K562 (cell line): ENCODE results near the gene TEPSIN. TPM values are rescaled to one million over a fixed set of nuclear protein-coding genes. Genes with fewer than 3 reads are reported as not detected.

ENCODE experiments used
- ATAC-seq: fragments of 200-7000 bp; cut with Tn5 transposase; 3 replicates; pipeline ENCODE4 v1.9.1; 2020; ENCODE audit warnings: moderate library complexity
- BruUV-seq: library from RNA; stranded (reverse); fragments of 400-500 nt; replicated peaks from 2 replicates; lab custom pipeline; 2021; lab: Mats Ljungman, UMichigan
- CTCF ChIA-PET: fragments of 300-600 bp; formaldehyde crosslinking; extraction: SDS; loops from one replicate; lab custom pipeline; 2021; ENCODE audit warnings: low intra/inter-chr PET ratio; lab: Yijun Ruan, JAX
- POLR2A ChIA-PET: fragments of 300-600, 350-650 bp; sonication (Branson Sonifier 250); formaldehyde crosslinking; extraction: SDS; loops from one replicate; lab custom pipeline; 2021; ENCODE audit warnings: antibody characterized with exemption, inconsistent platforms; lab: Yijun Ruan, JAX
- DNase-seq, 4 experiments: peaks; one replicate each; pipeline versions ENCODE4 v3.0.0 to v3.0.0-alpha.2; 2011 to 2018; ENCODE audit warnings: low spot score in 3 of 4, mixed read lengths in 3 of 4; ENCODE audit errors: extremely low read depth in 1 of 4
- FAIRE-seq: peaks from 2 replicates; lab custom pipeline; 2011; peaks lifted over from hg19 to GRCh38; lab: Jason Lieb, UNC
- H2AFZ ChIP-seq: 2 replicates; pipeline ENCODE4 v1.6.0; 2011; ENCODE audit warnings: low read depth, low read length, control low read depth, inconsistent platforms
- H3K27ac ChIP-seq: fragments of 200-600 bp; 3 replicates; pipeline ENCODE4 v1.8.0; 2011; ENCODE audit warnings: low read depth, mild to moderate bottlenecking, control low read depth, inconsistent platforms, low read length, moderate library complexity, mixed read lengths; ENCODE audit errors: extremely low read depth
- H3K27me3 ChIP-seq, 2 experiments: fragments of 300-600 bp in 1 of 2; 2 replicates in 1 of 2; 3 replicates in 1 of 2; pipeline versions ENCODE4 v1.6.0 to v1.8.0; 2011; ENCODE audit warnings: inconsistent platforms in 2 of 2, low read length in 2 of 2, mild to moderate bottlenecking in 1 of 2, mixed read lengths in 1 of 2, moderate library complexity in 1 of 2; ENCODE audit not compliant: control insufficient read depth in 2 of 2, insufficient read depth in 2 of 2
- H3K36me3 ChIP-seq: fragments of 300-600 bp; 3 replicates; pipeline ENCODE4 v1.8.0; 2011; ENCODE audit warnings: mild to moderate bottlenecking, low read length, inconsistent platforms; ENCODE audit not compliant: control insufficient read depth, insufficient read depth
- H3K4me1 ChIP-seq, 2 experiments: fragments of 200-600 bp in 1 of 2; replicated peaks in 1 of 2; 2 replicates in 1 of 2; 3 replicates in 1 of 2; pipeline versions ENCODE4 v1.5.1 to v1.8.0; 2011; ENCODE audit warnings: inconsistent platforms in 2 of 2, low read length in 2 of 2, mild to moderate bottlenecking in 1 of 2, mixed read lengths in 1 of 2, moderate library complexity in 1 of 2; ENCODE audit not compliant: control insufficient read depth in 2 of 2, insufficient read depth in 2 of 2
- H3K4me2 ChIP-seq: 2 replicates; pipeline ENCODE4 v1.6.1; 2011; ENCODE audit warnings: low read length, control low read depth, inconsistent platforms, mixed read lengths; ENCODE audit not compliant: insufficient read depth
- H3K4me3 ChIP-seq: fragments of 200-600 bp; sonication (generic), shearing (Covaris generic); 2 replicates; pipeline ENCODE4 v1.5.1; 2016; ENCODE audit warnings: control low read depth, inconsistent platforms
- H3K79me2 ChIP-seq: fragments of 200-600 bp; 3 replicates; pipeline ENCODE4 v1.8.0; 2011; ENCODE audit warnings: low read length, inconsistent platforms; ENCODE audit not compliant: control insufficient read depth, insufficient read depth
- H3K9ac ChIP-seq, 2 experiments: 2 replicates each; pipeline versions ENCODE4 v1.6.0 to v1.6.1; 2011; ENCODE audit warnings: low read depth in 2 of 2, low read length in 2 of 2, control low read depth in 1 of 2, inconsistent platforms in 1 of 2, mild to moderate bottlenecking in 1 of 2, mixed read lengths in 1 of 2; ENCODE audit not compliant: insufficient read depth in 1 of 2
- H3K9me1 ChIP-seq: one replicate; pipeline ENCODE4 v1.6.0; 2011; ENCODE audit warnings: inconsistent platforms, mild to moderate bottlenecking, low read length, moderate library complexity; ENCODE audit not compliant: control insufficient read depth, insufficient read depth
- H3K9me3 ChIP-seq: replicated peaks from 2 replicates; pipeline ENCODE4 v1.5.1; 2011; ENCODE audit warnings: low read depth, low read length, inconsistent platforms; ENCODE audit not compliant: control insufficient read depth, insufficient read depth
- H4K20me1 ChIP-seq: replicated peaks from 2 replicates; pipeline ENCODE4 v1.6.1; 2011; ENCODE audit warnings: low read length, inconsistent platforms, mixed read lengths; ENCODE audit not compliant: control insufficient read depth, insufficient read depth
- ASH1L ChIP-seq: fragments of 450-650 bp; IDR thresholded peaks from 2 replicates; pipeline ENCODE4 v1.6.1; 2018; ENCODE audit warnings: borderline replicate concordance, mild to moderate bottlenecking, low read depth; ENCODE audit not compliant: partially characterized antibody
- CBFB ChIP-seq: sonication (generic); formaldehyde crosslinking; IDR thresholded peaks from 2 replicates; pipeline ENCODE4 v1.4.0; 2020; ENCODE audit warnings: mild to moderate bottlenecking, missing genetic modification reagents
- CGGBP1 ChIP-seq: fragments of 250-450 bp; sonication (Bioruptor Pico); IDR thresholded peaks from 2 replicates; pipeline ENCODE4 v1.9.0; 2021; ENCODE audit warnings: mild to moderate bottlenecking
- ELK1 ChIP-seq: sonication (generic); formaldehyde crosslinking; IDR thresholded peaks from 2 replicates; pipeline ENCODE4 v1.8.1; 2022; ENCODE audit warnings: missing genetic modification reagents
- HNRNPLL ChIP-seq: fragments of 200-400 bp; formaldehyde crosslinking; IDR thresholded peaks from 2 replicates; pipeline ENCODE4 v1.6.1; 2017; ENCODE audit warnings: low read length, low read depth, mild to moderate bottlenecking; ENCODE audit not compliant: poor library complexity, severe bottlenecking
- MBD2 ChIP-seq: sonication (generic); IDR thresholded peaks from 2 replicates; pipeline ENCODE4 v1.6.1; 2016; ENCODE audit warnings: low read depth, borderline replicate concordance
- MITF ChIP-seq: IDR thresholded peaks from 2 replicates; pipeline ENCODE4 v1.6.1; 2014; ENCODE audit warnings: antibody characterized with exemption
- MXD1 ChIP-seq: fragments of 250-450 bp; sonication (Bioruptor Pico); IDR thresholded peaks from 2 replicates; pipeline ENCODE4 v1.8.0; 2021; ENCODE audit warnings: borderline replicate concordance, mild to moderate bottlenecking, moderate library complexity; ENCODE audit not compliant: poor library complexity, severe bottlenecking
- NR2C1 ChIP-seq, 2 experiments: fragments of 450-650 bp; IDR thresholded peaks; 2 replicates each; pipeline ENCODE4 v1.6.1; 2017; ENCODE audit warnings: mild to moderate bottlenecking in 2 of 2, antibody characterized with exemption in 1 of 2, inconsistent platforms in 1 of 2, missing compliant biosample characterization in 1 of 2, missing genetic modification characterization in 1 of 2
- RBM15 ChIP-seq: fragments of 200-400 bp; formaldehyde crosslinking; IDR thresholded peaks from 2 replicates; pipeline ENCODE4 v1.6.1; 2018; ENCODE audit warnings: mild to moderate bottlenecking, low read length, moderate library complexity; ENCODE audit not compliant: insufficient read depth
- SMAD4 ChIP-seq: fragments of 250-450 bp; sonication (Bioruptor Pico); conservative IDR thresholded peaks from 2 replicates; pipeline ENCODE4 v1.8.0; 2021; ENCODE audit warnings: inconsistent platforms, mild to moderate bottlenecking, moderate library complexity
- SRSF3 ChIP-seq: fragments of 200-400 bp; formaldehyde crosslinking; IDR thresholded peaks from 2 replicates; pipeline ENCODE4 v1.6.1; 2016; ENCODE audit warnings: mild to moderate bottlenecking, low read length, moderate library complexity; ENCODE audit not compliant: insufficient read depth
- SUPT5H ChIP-seq: fragments of 450-650 bp; IDR thresholded peaks from 2 replicates; pipeline ENCODE4 v1.6.1; 2016
- ZBTB26 ChIP-seq: fragments of 450-650 bp; formaldehyde crosslinking; IDR thresholded peaks from 2 replicates; pipeline ENCODE4 v1.4.0; 2022; ENCODE audit warnings: missing genetic modification characterization
- ZSCAN32 ChIP-seq: fragments of 450-650 bp; formaldehyde crosslinking; IDR thresholded peaks from 2 replicates; pipeline ENCODE4 v1.4.0; 2020; ENCODE audit warnings: mild to moderate bottlenecking, moderate library complexity
- WGBS: fragments of 100-300 bp; shearing (Covaris generic); methylation state at CpG from one replicate; pipeline ENCODE4 v1.1.6; 2016; ENCODE audit warnings: low coverage, mixed read lengths; ENCODE audit not compliant: insufficient coverage; ENCODE audit errors: missing lambda C conversion rate; 5-methylcytosine and 5-hydroxymethylcytosine counted together
- in situ Hi-C: fragments of 300-500 bp; cut with MboI; formaldehyde crosslinking; loops from 4 replicates; pipeline ENCODE4 v1.15.0; 2018; ENCODE audit warnings: inconsistent platforms, mixed read lengths
- intact Hi-C: fragments of 100-400 bp; cut with micrococcal nuclease; formaldehyde crosslinking; loops from 2 replicates; pipeline ENCODE4 v1.14.2; 2022
- polyA plus RNA-seq, 8 experiments: library from polyadenylated mRNA; depleted of rRNA in 4 of 8; stranded (reverse) in 5 of 8; unstranded in 3 of 8; fragments of >200 nt; fragmentation: Nextera tagmentation in 2 of 8; fragmentation: Illumina TruSeq in 1 of 8; extraction: Ambion mirVana in 2 of 8; extraction: Trizol in 1 of 8; gene quantifications; 2 replicates each; pipeline versions ENCODE4 v1.2.1 to v1.2.3, GENCODE V29; 2011 to 2014; ENCODE audit warnings: inconsistent platforms in 1 of 8, missing spikeins in 1 of 8
- total RNA-seq, 7 experiments: library from RNA; depleted of rRNA in 6 of 7; stranded (reverse); fragments of >200 nt in 6 of 7; fragmentation: Illumina TruSeq in 2 of 7; extraction: Trizol in 2 of 7; gene quantifications; 2 replicates each; pipeline versions ENCODE4 v1.2.1 to v1.2.3, GENCODE V29; 2011 to 2021; ENCODE audit warnings: low replicate concordance in 1 of 7

TEPSIN gene
- total and polyA plus RNA-seq, 9 of the 15 experiments (the other 6 are each of a cell fraction or from before 2014, with no cell fraction given): 0.80 to 29.8 (median 5.3) TPM

GRCh38 chr17:81197409-81197795 is 41.5 kb downstream of the TEPSIN start:
- Histone ChIP-seq H3K9me1 (peaks cover 3% of the 10 kb centered on the region), H3K27ac (no peak overlapping the region), H4K20me1 (no peaks in the 10 kb centered on the region), H3K36me3 (peaks cover 4% of the 10 kb centered on the region; the same call in 2 of the 3 replicates), H3K4me1 (peaks cover 13 to 55% of the 10 kb centered on the region in 2 experiments), H2AFZ (no peak overlapping the region), H3K27me3 (no peaks in the 10 kb centered on the region), H3K9ac (no peak overlapping the region), H3K4me2 (no peak overlapping the region), H3K9me3 (no peaks in the 10 kb centered on the region), H3K79me2 (no peaks in the 10 kb centered on the region), H3K4me3 (no peak overlapping the region)
- in situ Hi-C loops (no loop called here), intact Hi-C loops (no loop called here)
- CTCF ChIA-PET: no interaction called here
- DNase-seq (no peak), FAIRE-seq (no peak), ATAC-seq (no peak)
- TF ChIP-seq RBM15 (no peak), NR2C1 (IDR thresholded peaks at IDR 0.05) (no peak), NR2C1 (tag; IDR thresholded peaks at IDR 0.05) (no peak), CBFB (CRISPR knock-in tag) (no peak), ELK1 (CRISPR knock-in tag) (no peak), SRSF3 (no peak), SMAD4 (CRISPR knock-in tag) (no peak), ZSCAN32 (CRISPR knock-in tag) (no peak), ZBTB26 (CRISPR knock-in tag) (no peak), SUPT5H (no peak), HNRNPLL (no peak), MXD1 (CRISPR knock-in tag) (no peak), MITF (no peak), ASH1L (no peak), MBD2 (no peak), CGGBP1 (no peak)
- 67% methylated on average over 7 of the region's 14 CpGs for WGBS
- BruUV-seq: no TSS peak
- POLR2A ChIA-PET: interaction anchor here (0.7 to 1.9 kb wide), 4 partner anchors 8 to 383 kb away, joined by 3 to 6 read pairs (median 4); no protein-coding TSS in a partner anchor
